Kidney (tissue), 14 donors: ENCODE results near the gene CATSPER1. TPM values are rescaled to one million over a fixed set of nuclear protein-coding genes. Genes with fewer than 3 reads are reported as not detected.

ENCODE experiments used
- DNase-seq, 5 donors: peaks; one replicate each; pipeline ENCODE4 v3.0.0-alpha.2; 2013 to 2020
- FAIRE-seq: peaks from 2 replicates; lab custom pipeline; 2012; peaks lifted over from hg19 to GRCh38; lab: Jason Lieb, UNC
- H3K27ac ChIP-seq, 2 donors: one replicate each; pipeline ENCODE4 v1.7.0; 2013; ENCODE audit warnings: low read depth in 2 of 2, low read length in 2 of 2, inconsistent platforms in 1 of 2
- H3K27me3 ChIP-seq: one replicate; pipeline ENCODE4 v1.7.1; 2013; ENCODE audit warnings: low read length, inconsistent platforms; ENCODE audit not compliant: control insufficient read depth, insufficient read depth
- H3K36me3 ChIP-seq, 3 donors: one replicate each; pipeline versions ENCODE4 v1.7.0 to v1.7.1; 2013; ENCODE audit warnings: low read length in 3 of 3, control low read depth in 1 of 3, inconsistent platforms in 1 of 3; ENCODE audit not compliant: insufficient read depth in 3 of 3, control insufficient read depth in 2 of 3
- H3K4me1 ChIP-seq, 3 donors: one replicate each; pipeline versions ENCODE4 v1.7.0 to v1.7.1; 2013; ENCODE audit warnings: low read length in 3 of 3, inconsistent platforms in 1 of 3, low read depth in 1 of 3; ENCODE audit not compliant: control insufficient read depth in 2 of 3, insufficient read depth in 2 of 3
- H3K4me3 ChIP-seq, 3 donors: one replicate each; pipeline versions ENCODE4 v1.7.0 to v1.8.1; 2013; ENCODE audit warnings: low read length in 3 of 3, control low read depth in 1 of 3, inconsistent platforms in 1 of 3
- H3K9ac ChIP-seq, 3 donors: one replicate each; pipeline versions ENCODE4 v1.7.0 to v1.7.1; 2013; ENCODE audit warnings: low read length in 3 of 3, control low read depth in 1 of 3, inconsistent platforms in 1 of 3
- H3K9me3 ChIP-seq, 3 donors: one replicate each; pipeline versions ENCODE4 v1.7.0 to v1.7.1; 2013; ENCODE audit warnings: low read length in 3 of 3, control low read depth in 1 of 3, inconsistent platforms in 1 of 3; ENCODE audit not compliant: control insufficient read depth in 2 of 3, insufficient read depth in 1 of 3
- CTCF ChIP-seq: IDR thresholded peaks from 3 replicates; pipeline ENCODE4 v1.5.1; 2012; ENCODE audit warnings: mild to moderate bottlenecking, moderate library complexity, borderline replicate concordance; ENCODE audit not compliant: insufficient read depth; ENCODE audit errors: extremely low read depth
- intact Hi-C: fragments of 100-400 bp; cut with DNase I; formaldehyde crosslinking; loops from one replicate; pipeline ENCODE4 v1.11.1; 2022
- polyA plus RNA-seq: library from polyadenylated mRNA; stranded (reverse); fragments of 350-450 nt; fragmentation: Illumina TruSeq; extraction: RNeasy Lipid Tissue Mini Kit (QIAGEN cat#74804); gene quantifications from one replicate; pipeline ENCODE4 v1.2.3, GENCODE V29; 2014; ENCODE audit warnings: low read depth, low replicate concordance; ENCODE audit not compliant: insufficient read depth
- total RNA-seq: library from RNA; stranded (reverse); fragmentation: NEBNext Ultra II Directional; extraction: Animal tissue kit (Norgen Biotek cat#: 25700); gene quantifications from one replicate; pipeline ENCODE4 v1.2.1, GENCODE V29; 2021
- donor health status: control.
- donor health status: control.
- donor health status: control.
- donor health status: control.
- donor health status: control.
- donor health status: DM: yes; HTN: yes; CAD: no.
- donor health status: Normal renal cell carcinoma (clear cell type).

Gene CATSPER1
- total and polyA plus RNA-seq, 2 donors from 2014 or later, result 0.76 TPM; not detected in 1

GRCh38 chr11:66016793-66017177 lies 9.5 kb downstream of the CATSPER1 start:
- no peak for FAIRE-seq
- Histone ChIP-seq H3K27ac (no peak overlapping the region), H3K36me3 (no peaks in the 10 kb centered on the region), H3K4me3 (no peak overlapping the region), H3K4me1 (peaks cover 0 to 3% (median 0%) of the 10 kb centered on the region in 3 donors), H3K27me3 (peaks cover 3% of the 10 kb centered on the region), H3K9me3 (no peaks in the 10 kb centered on the region), H3K9ac (no peak overlapping the region)
- no peak for TF ChIP-seq CTCF
- peak in 1 of 5 donors; percentile 58 for DNase-seq
- intact Hi-C loops, result no loop called here

GRCh38 chr11:66015936-66016792 lies 10.1 kb downstream of the CATSPER1 start:
- peaks cover 7% of the 10 kb centered on the region for H3K27me3 ChIP-seq
- no peaks in the 10 kb centered on the region for H3K9me3 ChIP-seq
- TF ChIP-seq CTCF, result no peak
- no peak overlapping the region for H3K9ac ChIP-seq
- H3K27ac ChIP-seq, result no peak overlapping the region
- intact Hi-C loops, result no loop called here
- H3K4me1 ChIP-seq, result peaks cover 0 to 3% (median 0%) of the 10 kb centered on the region in 3 donors
- peak in 1 of 5 donors; percentile 59 for DNase-seq
- H3K4me3 ChIP-seq, result no peak overlapping the region
- FAIRE-seq, result no peak
- no peaks in the 10 kb centered on the region for H3K36me3 ChIP-seq

GRCh38 chr11:66015454-66015881 lies 10.8 kb downstream of the CATSPER1 start:
- TF ChIP-seq CTCF, result no peak

More at GRCh38 chr11:66015454-66015881, 10.8 kb downstream of the CATSPER1 start:
- FAIRE-seq, result no peak
- no peaks in the 10 kb centered on the region for H3K9me3 ChIP-seq
- H3K4me3 ChIP-seq, result no peak overlapping the region
- DNase-seq, result peak in 1 of 5 donors; percentile 81
- peaks cover 9% of the 10 kb centered on the region for H3K27me3 ChIP-seq
- H3K9ac ChIP-seq, result no peak overlapping the region
- no peaks in the 10 kb centered on the region for H3K36me3 ChIP-seq
- H3K27ac ChIP-seq, result no peak overlapping the region
- intact Hi-C loops, result no loop called here
- peaks cover 0 to 3% (median 0%) of the 10 kb centered on the region in 3 donors for H3K4me1 ChIP-seq
